ENCODE results near the gene DCTN3.

Gene DCTN3

DNA sequence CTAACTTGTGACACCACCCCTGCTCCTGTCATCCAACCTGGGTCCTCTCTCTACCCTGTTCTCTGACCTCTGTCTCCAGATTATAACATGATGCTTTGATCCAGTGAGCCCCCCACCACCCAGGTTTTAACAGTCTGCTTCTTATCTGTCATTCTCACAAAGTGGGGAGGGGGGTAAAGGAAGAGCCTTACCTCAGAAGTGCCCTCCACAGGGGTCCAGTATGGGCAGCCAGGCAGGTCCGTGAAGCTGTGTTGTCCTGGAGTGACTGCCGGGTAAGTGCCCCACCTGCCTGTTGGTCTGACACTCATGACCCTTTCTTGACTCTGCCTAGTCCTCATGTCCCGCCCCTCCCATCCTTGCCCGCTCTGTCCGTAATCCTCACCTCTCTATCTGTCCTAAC lies 35.1 kb upstream of the DCTN3 start:
- Histone ChIP-seq H3K9me3 (ENCODE audit: control insufficient read depth, low read length) (no peaks in the 10 kb centered on the region), H3K4me1 (ENCODE audit: control insufficient read depth, insufficient read depth, low read length, poor library complexity, severe bottlenecking) (peaks cover 23% of the 10 kb centered on the region), H3K36me3 (ENCODE audit: control insufficient read depth, insufficient read depth, low read length) (peaks cover 4% of the 10 kb centered on the region), H3K4me3 (ENCODE audit: extremely low read depth, insufficient read depth, low read length, poor library complexity, severe bottlenecking) (no peak overlapping the region), H3K27ac (ENCODE audit: low read depth, low read length, severe bottlenecking) (no peak overlapping the region)
- 43 to 81% methylated on average over 2 to 5 of the region's 5 CpGs for WGBS, 2 experiments (ENCODE audit: insufficient coverage in 2 of 2)

DNA sequence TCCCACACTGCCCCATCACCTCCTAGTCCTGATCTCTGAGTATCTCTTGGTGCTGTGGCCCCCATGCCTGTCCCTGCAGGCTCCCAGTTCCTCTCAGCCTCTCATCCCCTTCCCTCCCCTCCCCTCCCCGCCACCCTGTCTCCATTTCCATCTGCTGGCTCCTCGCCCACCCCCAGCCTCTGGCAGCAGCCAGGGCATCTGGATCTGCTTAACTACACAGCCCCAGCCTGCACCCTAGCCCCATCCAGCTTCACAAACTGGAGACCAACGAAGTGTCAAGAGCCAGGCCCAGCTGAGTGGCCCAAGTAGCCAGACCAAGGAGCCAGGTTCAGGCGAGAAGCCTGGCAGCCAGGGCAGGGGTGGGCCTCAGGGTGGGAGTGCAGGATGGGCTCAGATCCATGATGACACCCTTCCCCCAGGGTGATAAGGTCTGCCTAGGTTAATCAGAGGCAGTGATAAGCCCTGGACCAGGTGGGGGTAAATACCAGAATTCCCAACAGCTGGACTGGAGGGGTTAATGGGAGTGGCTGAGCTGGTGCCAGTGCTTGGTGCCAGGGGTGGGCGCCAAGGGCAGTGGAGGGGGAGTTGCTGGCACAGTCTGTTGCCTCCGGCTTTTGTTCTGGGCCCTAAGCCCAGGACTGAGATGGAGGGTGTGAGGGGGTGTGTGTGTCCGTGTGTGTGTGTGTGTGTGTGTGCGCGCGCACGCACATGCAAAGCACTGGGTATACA lies 34.2 kb upstream of the DCTN3 start:
- no peaks in the 10 kb centered on the region for H3K9me3 ChIP-seq (ENCODE audit: control insufficient read depth, low read length)
- no peak overlapping the region for H3K4me3 ChIP-seq (ENCODE audit: extremely low read depth, insufficient read depth, low read length, poor library complexity, severe bottlenecking)
- H3K36me3 ChIP-seq (ENCODE audit: control insufficient read depth, insufficient read depth, low read length), result peaks cover 10% of the 10 kb centered on the region
- 90% methylated on average over 4 to 7 of the region's 11 CpGs for WGBS, 2 experiments (ENCODE audit: insufficient coverage in 2 of 2)
- H3K4me1 ChIP-seq (ENCODE audit: control insufficient read depth, insufficient read depth, low read length, poor library complexity, severe bottlenecking), result peaks cover 23% of the 10 kb centered on the region
- H3K27ac ChIP-seq (ENCODE audit: low read depth, low read length, severe bottlenecking), result no peak overlapping the region

DNA sequence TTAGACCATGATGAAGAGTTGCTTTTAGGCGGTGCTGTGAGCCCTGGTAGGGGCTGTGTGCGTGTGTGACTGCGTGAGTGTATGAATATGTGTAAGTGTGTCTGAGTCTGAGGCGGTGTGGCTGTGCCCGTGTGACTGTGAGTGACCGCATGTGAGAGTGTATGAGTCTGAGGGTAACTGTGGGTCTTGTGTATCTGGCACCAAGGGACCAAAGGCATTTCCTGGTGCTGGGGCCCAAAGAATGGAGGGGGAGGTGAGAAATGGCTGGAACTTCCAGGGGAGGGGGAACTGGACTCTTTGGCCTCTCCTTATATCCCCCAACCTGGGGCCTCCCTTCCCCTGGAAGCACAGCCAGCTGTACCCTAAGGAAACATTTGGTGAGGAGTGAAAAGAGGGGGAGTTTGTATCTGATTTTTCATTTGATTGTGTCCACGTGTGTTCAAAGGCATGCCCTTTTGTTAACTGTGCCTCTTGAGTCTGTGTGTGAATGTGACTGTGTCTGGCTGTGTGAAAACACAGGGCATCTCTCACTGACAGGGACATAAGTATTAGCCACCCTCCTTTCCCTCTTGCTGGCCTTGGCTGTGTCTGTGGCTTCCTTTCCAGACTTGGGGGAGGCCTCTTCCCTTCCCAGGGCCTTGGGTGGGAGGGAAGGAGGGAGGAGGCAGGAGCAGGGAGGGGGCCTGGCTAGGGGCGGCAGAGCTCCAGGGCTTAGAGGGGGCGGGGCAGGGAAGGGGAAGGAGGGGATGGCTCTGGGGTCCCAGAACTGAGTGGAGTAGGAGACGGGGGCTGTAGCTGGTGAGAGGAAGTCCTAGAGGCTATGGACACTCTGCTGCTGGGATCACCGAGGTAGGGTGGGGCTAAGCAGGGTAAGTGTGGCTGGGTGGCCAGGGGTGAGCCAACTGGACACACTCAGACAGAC lies 33.1 kb upstream of the DCTN3 start:
- 66 to 67% methylated on average over 8 to 11 of the region's 11 CpGs for WGBS, 2 experiments (ENCODE audit: insufficient coverage in 2 of 2)
- Histone ChIP-seq H3K9me3 (ENCODE audit: control insufficient read depth, low read length) (no peaks in the 10 kb centered on the region), H3K27ac (ENCODE audit: low read depth, low read length, severe bottlenecking) (peak overlapping the region; percentile 81), H3K36me3 (ENCODE audit: control insufficient read depth, insufficient read depth, low read length) (peaks cover 20% of the 10 kb centered on the region), H3K4me3 (ENCODE audit: extremely low read depth, insufficient read depth, low read length, poor library complexity, severe bottlenecking) (peak overlapping the region; percentile 11), H3K4me1 (ENCODE audit: control insufficient read depth, insufficient read depth, low read length, poor library complexity, severe bottlenecking) (peaks cover 23% of the 10 kb centered on the region)

DNA sequence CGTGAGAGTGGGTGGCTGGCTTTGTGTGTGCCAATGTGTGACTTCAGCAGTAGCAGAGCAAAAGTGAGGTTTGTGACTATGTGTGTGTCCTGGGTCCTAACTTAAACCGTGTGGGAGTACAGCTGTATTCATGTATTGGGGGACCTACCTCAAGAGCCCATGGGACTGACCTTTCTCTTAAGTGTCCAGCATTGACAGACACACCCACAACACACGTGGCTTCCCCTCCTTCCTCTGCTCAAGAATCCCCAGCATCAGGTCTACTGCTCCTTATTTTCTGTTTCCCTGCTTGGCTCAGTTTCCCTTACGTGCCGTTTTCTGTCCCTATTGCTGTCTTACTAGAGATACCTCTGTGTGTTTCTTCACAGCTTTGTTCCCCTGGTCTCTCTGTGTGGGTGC lies 32.3 kb upstream of the DCTN3 start:
- H3K9me3 ChIP-seq (ENCODE audit: control insufficient read depth, low read length), result no peaks in the 10 kb centered on the region
- peak overlapping the region; percentile 81 for H3K27ac ChIP-seq (ENCODE audit: low read depth, low read length, severe bottlenecking)
- peaks cover 22% of the 10 kb centered on the region for H3K36me3 ChIP-seq (ENCODE audit: control insufficient read depth, insufficient read depth, low read length)
- 62 to 81% methylated on average over 4 to 5 of the region's 5 CpGs for WGBS, 2 experiments (ENCODE audit: insufficient coverage in 2 of 2)
- peak overlapping the region; percentile 42 for H3K4me3 ChIP-seq (ENCODE audit: extremely low read depth, insufficient read depth, low read length, poor library complexity, severe bottlenecking)
- H3K4me1 ChIP-seq (ENCODE audit: control insufficient read depth, insufficient read depth, low read length, poor library complexity, severe bottlenecking), result peaks cover 25% of the 10 kb centered on the region

DNA sequence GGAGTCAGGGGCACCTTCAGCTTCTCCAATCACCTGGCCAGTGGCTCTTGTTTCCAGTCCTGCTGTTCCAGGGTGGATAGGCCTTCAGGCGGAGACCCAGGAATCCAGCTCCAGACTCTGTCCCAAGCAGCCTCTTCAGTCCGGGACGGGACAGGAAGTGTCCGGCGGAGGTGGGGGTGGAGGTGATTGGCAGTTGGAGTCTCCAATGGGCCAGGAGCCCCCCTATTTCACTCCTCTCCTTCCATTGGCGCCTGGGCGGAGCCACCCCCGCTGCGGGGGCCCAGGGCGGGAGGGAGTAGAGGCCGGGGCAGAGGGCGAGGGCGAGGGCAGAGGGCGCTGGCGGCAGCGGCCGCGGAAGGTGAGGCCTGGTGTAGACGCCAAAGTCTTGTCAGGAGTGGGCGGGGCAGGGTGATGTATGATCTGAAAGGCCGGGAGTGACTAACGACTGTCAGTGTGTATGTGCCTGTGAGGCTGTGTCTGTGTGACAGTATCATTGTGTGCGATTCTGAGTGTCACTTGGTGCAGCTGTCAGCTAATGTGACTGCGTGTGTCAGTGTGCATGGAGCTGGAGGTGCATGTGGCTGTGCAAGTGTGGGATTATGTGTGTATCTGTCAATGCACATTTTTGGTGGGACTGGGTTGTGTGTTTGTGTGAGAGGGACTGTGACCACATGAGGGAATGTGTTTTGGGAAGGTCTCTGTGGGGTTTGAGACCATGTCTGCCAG lies 31.7 kb upstream of the DCTN3 start, which contains the start of gene IL11RA:
Gene IL11RA, plus strand, starts transcription at position 310 of the 726 bp plus-strand sequence. CDS start 3,033 bp downstream, outside the sequence.
- Histone ChIP-seq H3K36me3 (ENCODE audit: control insufficient read depth, insufficient read depth, low read length) (peaks cover 22% of the 10 kb centered on the region), H3K4me3 (ENCODE audit: extremely low read depth, insufficient read depth, low read length, poor library complexity, severe bottlenecking) (peak within 1 kb of the TSS; percentile 42), H3K4me1 (ENCODE audit: control insufficient read depth, insufficient read depth, low read length, poor library complexity, severe bottlenecking) (peaks cover 26% of the 10 kb centered on the region), H3K27ac (ENCODE audit: low read depth, low read length, severe bottlenecking) (peak within 1 kb of the TSS; percentile 81), H3K9me3 (ENCODE audit: control insufficient read depth, low read length) (no peaks in the 10 kb centered on the region)
- WGBS, 2 experiments (ENCODE audit: insufficient coverage in 2 of 2), result 6 to 7% methylated on average over 12 of the region's 24 CpGs

DNA sequence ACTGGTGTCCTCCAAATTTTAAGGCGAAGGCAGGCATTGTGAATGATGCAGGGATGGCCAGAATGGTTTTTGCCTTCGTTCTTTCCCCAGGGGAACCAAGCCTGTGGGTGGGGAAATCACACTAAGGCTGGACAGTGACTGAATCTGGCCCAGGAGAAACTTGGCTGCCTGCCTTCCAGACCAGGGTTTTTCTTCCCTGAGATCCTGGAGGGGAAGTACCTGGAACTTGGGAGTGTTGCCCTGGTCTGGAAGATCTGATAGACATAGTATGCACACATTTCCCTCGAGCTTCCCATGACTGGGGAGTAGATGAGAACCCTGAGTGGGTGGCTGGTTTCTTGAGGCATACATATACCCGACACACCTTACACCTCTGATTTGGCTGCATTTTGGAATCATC lies 31.0 kb upstream of the DCTN3 start:
- Histone ChIP-seq H3K9me3 (ENCODE audit: control insufficient read depth, low read length) (no peaks in the 10 kb centered on the region), H3K4me1 (ENCODE audit: control insufficient read depth, insufficient read depth, low read length, poor library complexity, severe bottlenecking) (peaks cover 26% of the 10 kb centered on the region), H3K36me3 (ENCODE audit: control insufficient read depth, insufficient read depth, low read length) (peaks cover 22% of the 10 kb centered on the region), H3K4me3 (ENCODE audit: extremely low read depth, insufficient read depth, low read length, poor library complexity, severe bottlenecking) (peak overlapping the region; percentile 42), H3K27ac (ENCODE audit: low read depth, low read length, severe bottlenecking) (peak overlapping the region; percentile 59)
- WGBS, 2 experiments (ENCODE audit: insufficient coverage in 2 of 2), result 76 to 81% methylated on average over 2 of the region's 4 CpGs

DNA sequence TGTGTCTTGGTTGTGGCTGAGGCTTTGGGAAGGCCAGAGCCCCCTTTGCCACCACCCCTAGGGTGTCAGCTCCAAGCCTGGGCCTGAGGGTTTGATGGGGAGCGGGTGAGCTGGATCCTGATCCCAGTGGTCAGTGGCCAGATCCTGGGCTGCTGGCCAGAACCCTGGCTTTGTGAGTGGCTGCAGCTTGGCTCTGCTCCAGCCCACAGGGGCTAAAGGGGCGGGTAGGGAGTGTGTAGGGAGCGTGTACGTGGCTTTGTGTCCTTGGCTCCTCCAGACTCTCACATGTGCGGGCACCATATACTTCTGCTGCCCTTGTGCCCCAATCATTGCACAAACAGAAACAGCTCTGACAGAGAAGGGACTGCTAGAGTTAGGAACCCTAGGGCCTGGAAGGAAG lies 30.5 kb upstream of the DCTN3 start:
- H3K36me3 ChIP-seq (ENCODE audit: control insufficient read depth, insufficient read depth, low read length), result peaks cover 22% of the 10 kb centered on the region
- WGBS, 2 experiments (ENCODE audit: insufficient coverage in 2 of 2), result 89 to 94% methylated on average over 1 to 4 of the region's 5 CpGs
- H3K9me3 ChIP-seq (ENCODE audit: control insufficient read depth, low read length), result no peaks in the 10 kb centered on the region
- H3K4me3 ChIP-seq (ENCODE audit: extremely low read depth, insufficient read depth, low read length, poor library complexity, severe bottlenecking), result no peak overlapping the region
- no peak overlapping the region for H3K27ac ChIP-seq (ENCODE audit: low read depth, low read length, severe bottlenecking)
- H3K4me1 ChIP-seq (ENCODE audit: control insufficient read depth, insufficient read depth, low read length, poor library complexity, severe bottlenecking), result peaks cover 29% of the 10 kb centered on the region

DNA sequence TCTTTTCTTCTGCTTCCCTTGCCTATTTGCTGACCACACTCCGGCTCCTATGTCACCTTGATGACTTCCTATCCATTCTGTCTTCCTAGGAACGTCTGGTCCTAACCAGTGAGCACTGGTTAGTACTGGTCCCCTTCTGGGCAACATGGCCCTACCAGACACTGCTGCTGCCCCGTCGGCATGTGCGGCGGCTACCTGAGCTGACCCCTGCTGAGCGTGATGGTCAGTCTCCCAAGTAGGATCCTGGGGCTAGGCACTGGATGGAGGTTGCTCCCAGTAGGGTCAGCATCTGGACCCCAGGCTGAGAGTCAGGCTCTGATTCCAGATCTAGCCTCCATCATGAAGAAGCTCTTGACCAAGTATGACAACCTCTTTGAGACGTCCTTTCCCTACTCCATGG lies 28.4 kb upstream of the DCTN3 start:
- H3K4me3 ChIP-seq (ENCODE audit: extremely low read depth, insufficient read depth, low read length, poor library complexity, severe bottlenecking), result no peak overlapping the region
- H3K36me3 ChIP-seq (ENCODE audit: control insufficient read depth, insufficient read depth, low read length), result peaks cover 22% of the 10 kb centered on the region
- peaks cover 22% of the 10 kb centered on the region for H3K4me1 ChIP-seq (ENCODE audit: control insufficient read depth, insufficient read depth, low read length, poor library complexity, severe bottlenecking)
- WGBS, 2 experiments (ENCODE audit: insufficient coverage in 2 of 2), result 96 to 98% methylated on average over 5 to 8 of the region's 8 CpGs
- no peaks in the 10 kb centered on the region for H3K9me3 ChIP-seq (ENCODE audit: control insufficient read depth, low read length)
- no peak overlapping the region for H3K27ac ChIP-seq (ENCODE audit: low read depth, low read length, severe bottlenecking)

DNA sequence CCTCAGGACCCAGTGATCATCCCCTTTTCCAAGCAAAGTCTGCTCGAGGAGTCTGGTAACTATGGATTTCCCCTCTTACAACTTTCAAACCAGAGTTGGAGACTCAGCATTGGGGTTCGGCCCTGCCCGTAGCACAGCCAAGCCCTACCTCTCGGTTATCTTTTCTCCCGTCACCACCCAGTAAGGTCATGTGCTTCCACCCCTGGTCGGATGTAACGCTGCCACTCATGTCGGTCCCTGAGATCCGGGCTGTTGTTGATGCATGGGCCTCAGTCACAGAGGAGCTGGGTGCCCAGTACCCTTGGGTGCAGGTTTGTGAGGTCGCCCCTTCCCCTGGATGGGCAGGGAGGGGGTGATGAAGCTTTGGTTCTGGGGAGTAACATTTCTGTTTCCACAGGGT lies 27.4 kb upstream of the DCTN3 start:
- Histone ChIP-seq H3K27ac (ENCODE audit: low read depth, low read length, severe bottlenecking) (no peak overlapping the region), H3K4me1 (ENCODE audit: control insufficient read depth, insufficient read depth, low read length, poor library complexity, severe bottlenecking) (peaks cover 11% of the 10 kb centered on the region), H3K36me3 (ENCODE audit: control insufficient read depth, insufficient read depth, low read length) (peaks cover 22% of the 10 kb centered on the region), H3K4me3 (ENCODE audit: extremely low read depth, insufficient read depth, low read length, poor library complexity, severe bottlenecking) (peak overlapping the region; percentile 73), H3K9me3 (ENCODE audit: control insufficient read depth, low read length) (no peaks in the 10 kb centered on the region)
- 92 to 97% methylated on average over 8 to 10 of the region's 10 CpGs for WGBS, 2 experiments (ENCODE audit: insufficient coverage in 2 of 2)

DNA sequence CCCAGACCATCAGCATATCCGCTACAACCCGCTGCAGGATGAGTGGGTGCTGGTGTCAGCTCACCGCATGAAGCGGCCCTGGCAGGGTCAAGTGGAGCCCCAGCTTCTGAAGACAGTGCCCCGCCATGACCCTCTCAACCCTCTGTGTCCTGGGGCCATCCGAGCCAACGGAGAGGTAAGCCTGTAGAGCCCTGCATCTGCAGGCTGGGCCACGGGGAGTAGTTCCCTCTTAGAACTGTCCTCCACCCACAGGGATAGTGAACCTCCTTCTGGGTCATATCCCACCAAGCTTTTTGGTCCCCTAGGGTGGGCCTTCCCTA lies 26.7 kb upstream of the DCTN3 start:
- 12 to 13% methylated on average over 8 of the region's 8 CpGs for WGBS, 2 experiments (ENCODE audit: insufficient coverage in 2 of 2)

More for the DNA sequence above, 26.7 kb upstream of the DCTN3 start:
- Histone ChIP-seq H3K4me1 (ENCODE audit: control insufficient read depth, insufficient read depth, low read length, poor library complexity, severe bottlenecking) (peaks cover 6% of the 10 kb centered on the region), H3K9me3 (ENCODE audit: control insufficient read depth, low read length) (no peaks in the 10 kb centered on the region), H3K36me3 (ENCODE audit: control insufficient read depth, insufficient read depth, low read length) (peaks cover 22% of the 10 kb centered on the region), H3K27ac (ENCODE audit: low read depth, low read length, severe bottlenecking) (peak overlapping the region; percentile 83), H3K4me3 (ENCODE audit: extremely low read depth, insufficient read depth, low read length, poor library complexity, severe bottlenecking) (peak overlapping the region; percentile 73)
